H1 (cell line): Measurements from ENCODE around the gene HGFAC. TPM values are rescaled to one million over a fixed set of nuclear protein-coding genes. Genes with fewer than 3 reads are reported as not detected.

Source experiments
- GTF2F1 ChIP-seq: IDR thresholded peaks from 2 replicates; pipeline ENCODE4 v1.6.1; 2012; ENCODE audit warnings: low read depth, low read length, improper control_type of control experiment, borderline replicate concordance
- KDM5A ChIP-seq: fragments of 200-600 bp; IDR thresholded peaks from 2 replicates; pipeline ENCODE4 v1.7.1; 2012; ENCODE audit warnings: mild to moderate bottlenecking, low read length, inconsistent platforms, mixed read lengths
- RBBP5 ChIP-seq: IDR thresholded peaks from 2 replicates; pipeline ENCODE4 v1.7.1; 2012; ENCODE audit warnings: low read depth, mild to moderate bottlenecking, inconsistent platforms, low read length, moderate library complexity, borderline replicate concordance
- ZNF274 ChIP-seq: IDR thresholded peaks from 2 replicates; pipeline ENCODE4 v1.7.0; 2012; ENCODE audit warnings: low read length, borderline replicate concordance; ENCODE audit errors: extremely low read depth
- polyA plus RNA-seq, 7 experiments: library from polyadenylated mRNA; depleted of rRNA in 3 of 7; stranded (reverse) in 5 of 7; unstranded in 2 of 7; fragments of >200 nt in 5 of 7; fragments of 200-250 nt in 2 of 7; gene quantifications; 1 replicate in 5 of 7; 2 replicates in 1 of 7; 4 replicates in 1 of 7; pipeline versions ENCODE4 v1.2.1 to v1.2.3, GENCODE V29; 2011 to 2013; ENCODE audit warnings: missing spikeins in 2 of 7, mixed read lengths in 2 of 7
- total RNA-seq: library from RNA; stranded (reverse); fragmentation: NEBNext Ultra II Directional; extraction: Animal tissue kit (Norgen Biotek cat#: 25700); gene quantifications from 2 replicates; pipeline ENCODE4 v1.2.1, GENCODE V29; 2021

Gene HGFAC
- total and polyA plus RNA-seq, 2 of the 8 experiments (the other 6 are each of a cell fraction or from before 2014, with no cell fraction given), result 0.14 to 0.15 TPM

GRCh38 chr4:3482707-3483106, 40.9 kb downstream of the HGFAC start (continued):
- TF ChIP-seq ZNF274, result no peak
- TF ChIP-seq RBBP5, result no peak
- TF ChIP-seq KDM5A, result no peak
- no peak for TF ChIP-seq GTF2F1
